ENCODE results near the gene ZMYND8.
"Not testable (repeated sequence)": the region's sequence is repeated elsewhere in the genome, so short reads cannot be mapped to it uniquely, and the experiment has no call there.

ZMYND8 gene

DNA sequence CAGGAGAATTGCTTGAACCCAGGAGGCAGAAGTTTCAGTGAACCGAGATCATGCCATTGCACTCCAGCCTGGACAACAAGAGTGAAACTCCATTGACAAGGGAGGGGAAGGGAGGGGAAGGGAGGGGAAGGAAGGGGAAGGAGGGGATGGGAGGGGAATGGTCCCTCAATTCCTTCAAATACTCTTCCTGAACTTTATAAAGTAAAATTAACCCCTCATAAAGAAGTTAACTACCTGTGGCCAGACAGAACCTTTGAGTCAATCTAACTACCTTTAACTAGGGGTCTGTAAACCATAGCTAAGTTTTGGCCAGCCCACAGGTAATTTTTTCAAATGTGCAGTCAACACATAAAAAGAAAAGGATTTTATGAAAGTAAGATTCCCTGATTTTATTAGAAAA, 131.0 kb downstream of the ZMYND8 start:
- DNase-seq (ENCODE audit: low read depth): no peak

DNA sequence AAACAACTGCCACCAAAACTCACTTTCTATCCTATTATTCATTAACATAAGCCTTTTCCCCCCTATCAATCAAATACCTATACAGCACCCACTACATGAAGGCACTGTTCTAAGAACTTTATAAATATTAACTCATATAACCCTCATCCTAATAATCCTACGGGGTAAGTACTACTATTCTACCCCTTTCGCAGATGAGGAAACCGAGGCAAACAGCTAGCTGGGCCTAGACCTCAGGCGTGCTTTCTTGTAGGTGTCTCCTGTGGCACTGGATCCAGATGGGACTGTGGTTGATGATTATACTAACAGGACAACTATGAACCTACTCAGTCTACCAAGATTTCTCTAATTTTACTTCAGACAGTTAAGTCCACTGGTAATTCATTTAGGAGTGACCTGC, 131.6 kb downstream of the ZMYND8 start:
- DNase-seq (ENCODE audit: low read depth): no peak

DNA sequence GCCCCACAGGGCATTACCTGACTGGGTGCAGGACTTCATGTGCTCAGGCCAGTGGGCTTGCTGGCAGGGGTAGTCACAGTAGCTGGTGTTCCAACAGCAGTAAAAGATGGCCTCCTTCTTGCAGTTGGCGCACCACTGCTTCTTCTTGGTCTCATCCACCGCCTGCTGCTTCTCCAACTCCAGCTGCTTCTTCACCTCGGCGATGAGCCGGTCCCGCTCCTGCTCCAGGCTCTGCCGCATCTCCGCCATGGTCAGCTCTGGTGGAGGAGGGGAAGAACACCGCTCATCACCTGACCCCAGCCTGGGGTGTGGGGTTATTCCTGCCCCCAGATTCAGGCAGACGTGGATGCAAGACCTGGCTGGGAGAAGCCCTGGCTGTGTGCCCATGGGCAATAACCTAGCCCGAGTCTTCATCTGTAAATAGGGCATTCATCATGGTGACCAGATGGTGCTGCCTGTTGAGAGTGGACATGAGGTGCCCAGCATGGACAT, 132.2 kb downstream of the ZMYND8 start:
- DNase-seq (ENCODE audit: low read depth): no peak

DNA sequence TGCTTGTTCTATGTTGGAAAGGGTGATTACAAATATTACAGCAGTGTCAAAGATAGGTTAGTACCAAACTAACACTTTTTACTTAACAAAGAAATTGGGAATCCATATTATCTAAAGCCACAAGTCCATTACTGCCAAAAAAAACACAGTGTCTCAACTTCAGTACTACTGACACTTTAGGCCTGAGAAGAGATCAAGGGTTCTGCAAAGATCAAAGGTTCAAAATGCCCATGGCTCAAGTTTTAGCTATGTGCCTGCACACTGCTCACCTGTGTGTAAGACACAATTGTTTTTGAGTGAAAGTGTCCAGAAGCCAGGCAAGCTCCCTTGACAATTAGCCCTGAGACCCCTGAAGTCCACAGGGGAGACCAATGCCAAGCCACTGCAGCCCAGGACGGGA, 132.6 kb downstream of the ZMYND8 start:
- no peak for DNase-seq (ENCODE audit: low read depth)

DNA sequence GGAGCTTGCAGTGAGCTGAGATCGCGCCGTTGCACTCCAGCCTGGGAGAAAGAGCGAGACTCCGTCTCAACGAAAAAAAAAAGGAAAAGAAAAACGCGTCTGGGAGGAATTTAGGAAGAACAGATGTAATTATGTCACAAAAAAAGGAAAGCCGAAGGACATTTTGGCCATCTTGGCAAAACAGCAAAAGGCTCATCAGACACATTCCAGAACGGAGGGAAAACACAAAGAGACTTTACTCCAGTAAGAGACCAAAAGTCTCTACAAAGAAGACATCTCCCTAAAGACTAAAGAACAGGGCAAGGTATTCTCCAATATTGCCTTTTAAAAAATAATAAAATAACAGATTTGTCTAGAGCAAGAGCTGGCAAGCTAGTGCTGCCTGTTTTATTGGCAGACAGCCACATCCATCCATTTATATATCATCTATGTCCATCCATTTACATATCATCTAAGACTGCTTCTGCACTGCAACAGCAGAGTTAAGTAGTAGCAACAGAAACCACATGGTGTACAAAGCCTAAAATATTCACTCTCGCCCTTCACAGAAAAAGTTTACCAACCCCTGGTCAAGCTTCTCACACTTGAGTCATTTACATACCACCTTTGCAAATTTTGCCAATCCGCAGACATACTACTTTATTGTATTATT, 133.9 kb downstream of the ZMYND8 start:
- DNase-seq (ENCODE audit: low read depth): no peak

DNA sequence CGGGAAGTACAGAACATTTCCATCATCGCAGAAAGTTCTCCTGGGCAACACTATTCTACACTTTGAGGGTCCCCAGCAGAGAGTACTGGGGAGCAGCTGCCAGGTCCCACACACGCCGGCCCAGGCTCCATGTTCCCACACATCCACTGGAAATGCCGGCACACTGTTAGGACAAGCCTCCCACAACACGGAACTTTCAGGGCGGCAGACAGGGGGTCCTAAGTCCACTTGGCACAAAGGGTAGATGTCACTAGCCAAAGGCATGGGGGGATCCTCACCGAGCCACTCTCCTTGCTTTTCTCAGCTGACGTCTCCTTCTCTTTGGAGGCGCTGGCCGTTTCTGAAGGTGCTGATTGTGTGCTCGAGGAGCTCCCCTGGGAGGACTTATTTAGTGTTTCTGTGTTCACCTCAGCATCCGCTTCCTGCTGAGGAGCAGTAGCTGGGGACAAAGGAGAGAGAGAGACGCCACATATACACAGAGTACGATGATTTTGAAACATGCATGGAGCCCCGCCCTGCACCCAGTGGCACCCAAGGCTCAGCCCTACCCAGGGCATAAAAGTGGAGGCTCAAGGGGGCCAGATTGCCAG, 135.4 kb downstream of the ZMYND8 start:
- DNase-seq (ENCODE audit: low read depth): no peak

DNA sequence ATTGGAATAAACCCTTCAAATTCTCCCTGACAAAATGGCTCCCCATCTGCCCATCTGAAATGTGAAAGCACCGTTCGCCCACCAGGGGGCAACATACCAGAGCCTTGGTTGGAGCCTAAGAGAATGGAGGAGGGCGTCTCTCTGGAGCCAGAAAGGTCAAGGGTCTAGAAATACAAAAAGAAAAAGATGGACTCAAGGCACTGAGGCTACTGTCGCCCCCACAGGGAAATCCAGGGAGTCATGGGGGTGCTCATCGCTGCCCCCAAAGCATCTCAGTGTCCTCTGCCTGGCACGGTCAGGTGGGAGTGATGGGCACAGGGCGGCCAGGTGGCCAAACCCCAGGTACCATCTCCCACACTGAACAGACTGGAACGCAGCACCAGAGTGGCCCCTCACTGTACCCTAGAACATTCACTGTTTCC, 136.3 kb downstream of the ZMYND8 start:
- DNase-seq (ENCODE audit: low read depth): peak; percentile 12

DNA sequence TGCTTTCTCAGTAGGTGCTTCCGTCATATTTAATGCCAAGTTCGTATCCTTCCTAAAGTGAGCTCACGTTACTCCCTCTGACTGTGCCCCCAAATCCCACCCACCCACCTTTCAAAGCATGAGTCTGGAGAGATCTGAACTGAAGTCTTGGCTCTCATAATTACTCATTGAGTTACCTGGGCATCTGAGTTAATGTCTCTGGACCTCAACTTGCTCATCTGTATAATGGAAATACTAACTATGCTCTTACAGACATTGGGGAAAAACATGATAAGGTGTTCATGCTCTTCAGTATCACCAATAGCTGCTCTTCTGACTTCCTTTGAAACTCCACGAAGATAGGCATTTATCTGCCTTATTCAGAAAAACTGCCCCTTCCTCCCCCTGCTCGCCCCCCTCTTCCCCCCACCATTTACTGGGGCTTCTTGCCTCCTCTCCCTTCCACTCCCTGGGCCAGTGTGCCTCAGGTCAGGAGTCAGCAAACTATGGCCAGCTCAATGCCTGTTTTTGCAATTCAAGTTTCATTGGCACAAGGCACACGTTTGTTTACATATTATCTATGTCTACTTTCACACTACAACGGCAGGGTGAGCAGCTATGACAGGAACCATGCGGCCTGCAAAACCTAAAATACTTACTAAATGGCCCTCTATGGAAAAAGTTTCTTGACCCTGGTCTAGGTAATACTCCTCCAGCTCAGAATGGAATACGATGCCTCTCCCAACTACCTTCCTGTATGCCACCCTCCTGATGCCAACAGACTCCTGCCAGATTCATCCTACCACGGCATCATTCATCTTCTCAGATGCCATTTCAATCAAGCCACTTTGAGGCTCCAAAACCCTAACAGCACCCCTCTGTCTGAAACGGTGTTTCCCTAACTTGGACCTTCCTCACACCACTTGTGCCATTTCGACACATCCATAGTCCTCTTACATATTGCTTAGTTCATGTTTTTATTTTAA, 138.7 kb downstream of the ZMYND8 start:
- no peak for DNase-seq (ENCODE audit: low read depth)

DNA sequence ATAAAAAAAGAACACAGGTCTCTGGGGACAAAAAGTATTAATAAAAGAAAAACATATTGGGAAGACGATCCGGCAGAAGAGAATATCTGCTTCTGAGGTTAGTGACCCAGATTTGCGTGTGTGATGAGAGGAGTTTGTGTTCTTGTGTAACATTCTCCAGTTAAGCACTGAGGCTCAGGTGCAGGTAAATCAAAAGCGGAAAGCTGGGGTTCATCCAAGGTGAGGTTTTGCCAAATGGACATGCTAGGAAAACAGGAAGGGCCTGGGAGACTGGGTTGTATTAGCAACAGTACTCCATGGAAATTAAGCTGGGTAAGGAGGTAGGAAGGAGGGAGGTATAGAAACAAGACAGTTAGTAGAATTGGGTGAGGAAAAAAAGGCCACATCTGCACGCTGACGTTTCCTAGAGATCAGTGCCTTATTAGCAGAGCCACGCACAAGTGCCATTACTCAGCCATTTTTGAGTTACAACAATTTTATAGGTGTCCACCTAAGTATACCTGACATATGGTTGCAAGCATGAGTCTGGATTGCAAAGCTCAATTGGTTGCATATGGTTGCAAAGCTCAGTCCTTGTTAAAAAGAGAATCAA, 139.6 kb downstream of the ZMYND8 start:
- no peak for DNase-seq (ENCODE audit: low read depth)

DNA sequence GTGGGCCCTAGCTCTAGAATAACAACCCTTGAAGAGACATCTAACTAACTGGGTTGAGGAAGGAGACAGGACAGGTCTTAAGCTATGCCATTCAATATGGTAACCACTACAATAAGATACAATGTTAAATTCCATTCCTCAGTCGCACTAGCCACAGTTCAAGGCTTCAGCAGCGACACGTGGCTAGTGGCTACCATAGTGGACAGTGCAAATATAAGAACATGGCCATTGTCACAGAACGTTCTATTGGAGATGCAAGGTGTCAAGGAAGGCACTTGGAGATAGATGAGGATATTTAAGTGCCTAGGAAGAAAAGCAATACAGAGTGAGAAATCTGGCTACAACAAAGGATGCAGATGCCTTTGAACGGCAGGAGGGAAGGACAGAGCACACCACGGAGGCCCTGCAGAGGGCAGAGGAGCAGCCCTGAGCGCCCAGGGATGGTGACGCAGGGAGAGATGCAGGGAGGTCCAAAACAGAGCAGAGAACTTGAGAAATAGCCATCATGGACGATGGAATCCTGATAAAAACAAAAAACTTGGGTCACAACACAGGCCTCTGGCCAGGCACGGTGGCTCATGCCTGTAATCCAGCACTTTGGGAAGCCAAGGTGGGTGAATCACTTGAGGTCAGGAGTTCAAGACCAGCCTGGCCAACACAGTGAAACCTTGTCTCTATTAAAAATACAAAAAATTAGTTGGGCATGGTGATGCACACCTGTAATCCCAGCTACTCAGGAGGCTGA, 140.7 kb downstream of the ZMYND8 start:
- DNase-seq (ENCODE audit: low read depth): no peak

DNA sequence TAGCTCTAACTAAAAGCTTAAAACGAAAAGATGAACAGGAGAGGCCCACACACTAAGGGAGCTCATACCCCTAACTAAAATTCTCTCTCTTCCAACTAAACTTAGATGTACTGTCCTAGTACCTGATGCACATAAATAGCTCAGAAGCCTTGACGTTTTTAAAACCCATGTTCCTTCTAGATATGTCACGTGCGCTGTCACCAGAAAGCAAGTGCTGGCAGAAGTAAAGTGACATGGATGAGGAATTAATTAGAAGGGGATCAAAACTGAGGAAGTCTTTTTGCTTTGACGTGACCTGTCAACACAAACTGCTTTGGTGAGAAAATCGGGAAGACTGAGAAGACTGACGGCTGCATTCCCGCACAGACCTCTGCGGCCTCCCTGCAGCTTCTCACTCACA, 142.5 kb downstream of the ZMYND8 start:
- no peak for DNase-seq (ENCODE audit: low read depth)

DNA sequence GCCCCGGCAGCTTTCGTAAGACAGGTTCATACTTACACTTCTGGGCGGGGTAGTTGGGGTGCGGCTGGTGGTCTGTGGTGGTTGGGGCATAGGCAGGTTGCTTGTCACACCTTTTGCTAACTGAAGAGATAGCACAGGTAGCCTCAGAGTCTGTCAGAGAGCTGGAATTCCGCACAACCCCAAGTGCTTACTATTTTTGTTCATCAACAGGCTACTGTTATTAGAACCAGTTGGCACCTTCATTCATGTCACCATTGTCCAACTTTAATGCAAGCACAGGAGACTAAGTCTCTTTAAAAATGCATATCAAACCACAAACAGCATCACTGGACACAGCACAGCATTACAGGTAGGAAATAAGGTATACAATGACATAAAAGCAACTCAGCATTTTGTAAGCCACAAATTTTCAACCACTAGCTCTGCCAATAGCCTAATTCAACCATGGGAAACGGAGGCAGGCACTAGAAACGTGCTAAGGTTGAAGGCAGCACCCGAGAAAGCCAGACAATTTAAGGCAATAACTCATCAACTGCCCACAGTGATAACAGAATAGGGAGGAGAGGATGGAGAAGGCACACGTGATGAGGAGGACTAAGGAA, 143.8 kb downstream of the ZMYND8 start:
- DNase-seq (ENCODE audit: low read depth): no peak

DNA sequence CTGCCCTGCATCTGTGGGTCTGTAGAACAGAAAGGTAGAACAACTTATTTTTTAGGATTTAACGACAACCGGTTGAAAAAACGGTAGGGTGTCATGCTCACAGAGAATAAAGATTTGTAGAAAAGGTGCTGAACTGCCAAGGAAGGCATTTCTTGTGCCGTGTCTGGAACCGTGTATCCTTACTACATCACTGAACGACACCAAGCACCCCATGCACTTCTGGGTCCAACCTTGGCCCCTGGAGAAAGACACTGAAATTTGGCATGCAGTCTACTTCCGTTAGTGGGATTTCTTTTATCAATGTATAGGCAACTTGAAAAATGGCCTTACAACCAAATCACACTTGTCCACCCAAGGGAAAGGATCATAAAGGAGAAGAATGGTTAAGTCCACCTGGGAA, 145.5 kb downstream of the ZMYND8 start:
- no peak for DNase-seq (ENCODE audit: low read depth)

DNA sequence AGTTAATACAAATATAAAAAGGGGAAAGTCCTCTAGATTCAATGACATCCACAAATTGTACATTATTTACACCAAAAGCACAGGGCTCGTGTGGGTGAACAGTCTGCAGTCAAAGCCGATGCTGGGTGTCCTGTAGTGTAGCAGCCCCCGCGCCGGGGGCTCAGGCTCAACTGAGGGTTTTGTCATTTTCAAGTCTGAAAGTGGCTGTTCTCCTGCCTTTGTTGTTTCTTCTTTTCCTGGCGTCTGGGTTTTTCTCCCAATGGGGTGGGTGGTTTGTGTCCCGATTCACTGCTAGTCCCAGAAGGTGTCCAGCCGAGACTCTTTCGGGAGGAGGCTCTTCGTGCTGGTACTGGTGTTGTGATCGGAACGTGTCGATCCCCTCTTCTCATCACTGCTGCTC, 146.0 kb downstream of the ZMYND8 start:
- DNase-seq (ENCODE audit: low read depth): no peak

DNA sequence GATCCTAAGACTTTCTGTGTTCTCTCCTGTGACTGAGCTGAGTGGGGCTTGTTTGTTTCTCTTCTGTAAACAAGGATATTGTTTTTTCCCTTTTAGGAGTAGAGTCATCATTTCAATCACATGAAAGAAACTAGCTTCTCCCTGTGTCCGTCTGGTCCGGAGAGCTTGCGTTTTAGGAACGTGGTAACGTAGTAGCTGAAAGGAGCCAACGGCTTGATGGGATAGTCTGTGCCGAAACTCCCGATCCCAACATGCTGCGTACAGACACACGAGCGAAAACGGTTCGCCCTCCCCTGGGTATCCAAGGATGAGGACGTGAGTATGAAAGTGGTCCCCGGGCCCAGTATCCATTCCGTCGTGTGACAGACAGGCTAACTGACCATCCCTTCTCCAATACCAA, 146.5 kb downstream of the ZMYND8 start:
- no peak for DNase-seq (ENCODE audit: low read depth)

DNA sequence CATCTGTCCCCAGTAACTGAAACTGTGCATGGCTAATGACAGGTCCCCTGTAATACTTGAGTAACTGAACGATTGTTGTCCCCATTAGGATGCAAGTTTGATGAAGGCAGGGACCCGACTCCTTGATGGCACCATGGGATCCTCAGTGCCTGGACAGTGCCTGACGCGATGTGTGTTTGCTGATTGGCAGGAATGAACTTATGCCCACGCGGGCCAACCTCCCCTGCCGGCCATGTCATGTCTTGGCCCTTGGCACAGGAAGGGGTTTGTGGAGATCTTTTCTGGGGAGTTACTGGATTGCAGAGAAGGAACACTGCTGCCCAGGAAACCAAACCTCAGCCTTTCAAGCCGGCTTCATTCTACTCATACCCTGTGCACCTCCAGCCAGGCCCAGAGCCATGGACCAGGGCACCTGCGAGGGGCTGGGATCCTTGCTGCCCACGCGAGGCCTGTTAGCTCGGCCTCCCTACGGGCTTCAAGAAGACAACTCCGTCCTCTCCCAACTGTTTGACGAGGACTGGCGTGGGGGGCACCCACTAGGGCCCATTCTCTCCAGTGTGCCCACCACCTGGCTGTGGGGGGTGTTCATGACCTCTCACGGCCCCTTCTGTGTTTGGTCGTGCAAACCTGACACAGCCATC, 147.8 kb downstream of the ZMYND8 start:
- no peak for DNase-seq (ENCODE audit: low read depth)

DNA sequence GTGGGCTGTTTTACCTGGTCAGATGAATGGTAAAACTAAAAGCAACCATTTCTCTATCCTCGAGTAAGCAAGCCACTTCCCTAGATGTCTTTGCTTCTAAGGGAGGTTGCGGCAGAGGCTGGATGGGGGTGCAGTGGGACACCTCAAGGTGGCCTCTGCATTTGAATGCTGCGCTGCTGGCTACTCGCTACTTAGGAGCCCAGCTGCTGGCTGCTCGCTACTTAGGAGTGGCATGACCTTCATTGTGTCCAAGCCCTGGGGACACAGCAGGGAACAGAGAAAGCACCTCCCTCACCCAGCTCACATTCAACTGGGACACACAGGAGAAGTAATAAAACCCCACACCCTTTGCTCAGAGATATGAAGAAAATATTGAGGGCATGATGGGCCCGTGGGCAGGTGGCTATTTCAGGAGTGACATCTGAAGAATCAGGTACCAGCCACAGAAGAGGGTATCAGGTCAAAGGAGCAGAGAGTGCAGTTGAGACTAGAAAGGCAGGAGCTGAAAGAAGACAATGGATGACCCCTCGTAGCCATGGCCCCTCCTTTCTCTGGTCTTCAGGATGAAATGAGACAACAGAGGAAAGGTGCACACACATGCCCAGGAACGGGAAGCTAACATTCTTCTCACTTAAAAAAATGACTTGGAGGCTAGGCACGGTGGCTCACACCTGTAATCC, 149.4 kb downstream of the ZMYND8 start:
- no peak for DNase-seq (ENCODE audit: low read depth)

DNA sequence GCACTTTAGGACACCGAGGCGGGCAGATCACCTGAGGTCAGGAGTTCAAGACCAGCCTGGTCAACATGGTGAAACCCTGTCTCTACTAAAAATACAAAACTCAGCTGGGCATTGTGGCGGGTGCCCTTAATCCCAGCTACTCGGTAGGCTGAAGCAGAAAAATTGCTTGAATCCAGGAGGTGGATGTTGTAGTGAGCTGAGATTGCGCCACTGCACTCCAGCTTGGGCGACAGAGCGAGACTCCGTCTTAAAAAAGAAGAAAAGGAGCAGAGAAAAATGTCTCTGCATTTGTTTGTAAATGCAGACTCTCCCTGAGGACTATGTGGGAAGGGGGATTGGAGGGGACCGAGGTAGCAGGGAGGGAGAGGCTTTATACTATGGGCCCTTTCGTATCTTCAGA, 149.9 kb downstream of the ZMYND8 start:
- not testable (repeated sequence) for DNase-seq (ENCODE audit: low read depth)

DNA sequence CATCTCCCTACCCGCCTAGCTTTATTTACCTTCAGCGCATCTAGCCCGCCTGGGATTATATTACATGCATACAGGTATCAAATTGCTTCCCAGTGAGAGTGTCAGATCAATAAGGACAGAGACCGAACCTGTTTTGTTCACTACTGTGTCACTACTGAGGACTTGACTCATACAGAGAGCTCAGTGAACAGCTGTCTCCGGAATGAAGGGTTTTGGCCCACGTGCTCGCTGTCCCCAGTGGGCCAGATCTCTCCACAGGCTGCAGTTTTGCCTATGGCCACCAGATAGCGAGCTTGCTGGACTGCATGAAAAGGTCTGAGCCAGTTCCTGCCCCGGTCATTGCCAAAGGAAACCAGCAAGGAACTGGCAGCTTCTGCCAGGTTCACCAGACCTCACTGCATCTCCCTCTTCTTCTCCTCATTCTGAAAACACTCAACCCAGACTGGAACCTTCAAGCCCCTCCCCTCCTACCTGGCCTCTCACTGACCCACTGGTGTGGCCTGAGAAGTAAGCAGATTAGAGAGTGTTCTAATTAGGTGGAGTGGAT, 150.8 kb downstream of the ZMYND8 start:
- DNase-seq (ENCODE audit: low read depth): no peak

DNA sequence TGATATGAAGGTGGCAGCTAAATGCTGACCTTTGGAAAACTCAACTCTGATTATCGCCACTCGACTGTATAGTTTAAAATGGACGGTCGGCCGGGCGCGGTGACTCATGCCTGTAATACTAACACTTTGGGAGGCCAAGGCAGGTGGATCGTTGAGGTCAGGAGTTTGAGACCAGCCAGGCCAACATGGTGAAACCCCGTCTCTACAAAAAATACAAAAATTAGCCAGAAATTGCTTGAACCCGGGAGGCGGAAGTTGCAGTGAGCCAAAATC, 151.7 kb downstream of the ZMYND8 start:
- DNase-seq (ENCODE audit: low read depth): not testable (repeated sequence)
